GM23338 (cell line): Measurements from ENCODE around the gene PCYT2. TPM values are rescaled to one million over a fixed set of nuclear protein-coding genes. Genes with fewer than 3 reads are reported as not detected.

Source experiments
- ATAC-seq: fragments of 200-7000 bp; cut with Tn5 transposase; 3 replicates; pipeline ENCODE4 v1.9.1; 2020
- DNase-seq: peaks from one replicate; pipeline ENCODE4 v3.0.0-alpha.2; 2015; ENCODE audit warnings: low spot score
- H2AFZ ChIP-seq: fragments of 200-600 bp; sonication (generic); 2 replicates; pipeline ENCODE4 v1.8.0; 2016; ENCODE audit warnings: antibody characterized with exemption, mild to moderate bottlenecking, moderate library complexity
- H3F3A ChIP-seq: fragments of 200-600 bp; sonication (generic); replicated peaks from 2 replicates; pipeline ENCODE4 v1.8.0; 2017; ENCODE audit warnings: antibody characterized with exemption, mixed run types, low read depth
- H3K27ac ChIP-seq: fragments of 200-600 bp; sonication (generic); 2 replicates; pipeline ENCODE4 v1.6.1; 2016; ENCODE audit warnings: low read depth
- H3K27me3 ChIP-seq: fragments of 200-600 bp; sonication (generic); 2 replicates; pipeline ENCODE4 v1.8.0; 2016; ENCODE audit warnings: mild to moderate bottlenecking, mixed run types, moderate library complexity; ENCODE audit not compliant: insufficient read depth
- H3K36me3 ChIP-seq: fragments of 200-600 bp; sonication (generic); 2 replicates; pipeline ENCODE4 v1.8.0; 2016; ENCODE audit warnings: mild to moderate bottlenecking; ENCODE audit not compliant: insufficient read depth
- H3K4me1 ChIP-seq: fragments of 200-600 bp; sonication (generic); 2 replicates; pipeline ENCODE4 v1.8.0; 2016; ENCODE audit warnings: mild to moderate bottlenecking, moderate library complexity; ENCODE audit not compliant: insufficient read depth
- H3K4me2 ChIP-seq: fragments of 200-600 bp; sonication (generic); 2 replicates; pipeline ENCODE4 v1.7.1; 2017; ENCODE audit warnings: mixed run types
- H3K4me3 ChIP-seq: fragments of 200-600 bp; sonication (generic); 2 replicates; pipeline ENCODE4 v1.6.1; 2016; ENCODE audit warnings: mixed run types
- H3K79me2 ChIP-seq: fragments of 200-600 bp; sonication (generic); replicated peaks from 2 replicates; pipeline ENCODE4 v1.8.0; 2017; ENCODE audit warnings: mild to moderate bottlenecking; ENCODE audit not compliant: insufficient read depth
- H3K9me2 ChIP-seq: fragments of 200-600 bp; sonication (generic); 2 replicates; pipeline ENCODE4 v1.8.0; 2017; ENCODE audit not compliant: insufficient read depth
- H4K20me1 ChIP-seq: fragments of 200-600 bp; sonication (generic); replicated peaks from 2 replicates; pipeline ENCODE4 v1.8.0; 2017; ENCODE audit warnings: mild to moderate bottlenecking; ENCODE audit not compliant: insufficient read depth
- H3K27ac Mint-ChIP-seq: 2 replicates; pipeline ENCODE4 v1.8.0; 2020; ENCODE audit warnings: inconsistent platforms, mild to moderate bottlenecking, moderate library complexity, mixed read lengths
- H3K27me3 Mint-ChIP-seq: 3 replicates; pipeline ENCODE4 v1.8.0; 2022; ENCODE audit warnings: low read depth, mild to moderate bottlenecking, moderate library complexity, mixed read lengths, inconsistent platforms; ENCODE audit not compliant: insufficient read depth, poor library complexity
- H3K36me3 Mint-ChIP-seq: 3 replicates; pipeline ENCODE4 v1.8.0; 2021; ENCODE audit warnings: low read depth, mild to moderate bottlenecking, inconsistent platforms, moderate library complexity, mixed read lengths
- H3K4me1 Mint-ChIP-seq: 3 replicates; pipeline ENCODE4 v1.8.0; 2020; ENCODE audit warnings: mild to moderate bottlenecking, inconsistent platforms, mixed read lengths
- H3K4me3 Mint-ChIP-seq: 3 replicates; pipeline ENCODE4 v1.8.0; 2021; ENCODE audit warnings: moderate library complexity, mild to moderate bottlenecking, inconsistent platforms, mixed read lengths
- H3K9me3 Mint-ChIP-seq: 3 replicates; pipeline ENCODE4 v1.8.0; 2020; ENCODE audit warnings: moderate library complexity, mild to moderate bottlenecking, inconsistent platforms, mixed read lengths
- EZH2phosphoT487 ChIP-seq: fragments of 200-600 bp; sonication (generic); IDR thresholded peaks from one replicate; pipeline ENCODE4 v1.8.1; 2018; ENCODE audit warnings: antibody characterized with exemption; ENCODE audit not compliant: unreplicated experiment
- JUNB ChIP-seq: IDR thresholded peaks from one replicate; pipeline ENCODE4 v1.6.1; 2016; ENCODE audit warnings: antibody characterized with exemption; ENCODE audit not compliant: unreplicated experiment
- NANOG ChIP-seq: IDR thresholded peaks from 2 replicates; pipeline ENCODE4 v1.6.1; 2016; ENCODE audit warnings: antibody characterized with exemption, borderline replicate concordance
- POLR2AphosphoS5 ChIP-seq: IDR thresholded peaks from 2 replicates; pipeline ENCODE4 v1.6.1; 2016; ENCODE audit warnings: antibody characterized with exemption, low read depth
- STAT1 ChIP-seq: IDR thresholded peaks from one replicate; pipeline ENCODE4 v1.6.1; 2016; ENCODE audit warnings: antibody characterized with exemption; ENCODE audit not compliant: unreplicated experiment
- ZNF114 ChIP-seq: fragments of 250-450 bp; sonication (Bioruptor Pico); IDR thresholded peaks from 2 replicates; pipeline ENCODE4 v1.5.0; 2020; ENCODE audit warnings: mild to moderate bottlenecking, moderate library complexity
- ZNF331 ChIP-seq: fragments of 250-450 bp; sonication (Bioruptor Pico); IDR thresholded peaks from 2 replicates; pipeline ENCODE4 v1.5.0; 2020; ENCODE audit warnings: low read depth, mild to moderate bottlenecking, moderate library complexity
- polyA plus RNA-seq: library from polyadenylated mRNA; unstranded; fragments of >200 nt; fragmentation: Nextera tagmentation; extraction: Ambion mirVana; gene quantifications from 2 replicates; pipeline ENCODE4 v1.2.1, GENCODE V29; 2016
- total RNA-seq: library from RNA; depleted of rRNA; stranded (reverse); fragments of >200 nt; shearing (Covaris generic); gene quantifications from 2 replicates; pipeline ENCODE4 v1.2.3, GENCODE V29; 2014
- TF ChIP-seq, protein P1 (sequence below): IDR thresholded peaks from one replicate; pipeline ENCODE4 v1.6.1; 2018; ENCODE audit warnings: antibody characterized with exemption; ENCODE audit not compliant: unreplicated experiment
- TF ChIP-seq, protein P2 (sequence below): fragments of 250-450 bp; sonication (Bioruptor Pico); IDR thresholded peaks from 2 replicates; pipeline ENCODE4 v1.5.0; 2020; ENCODE audit warnings: mild to moderate bottlenecking, moderate library complexity

Gene PCYT2
- total and polyA plus RNA-seq, 2 experiments from 2014 or later = 51.6 to 82.9 TPM

DNA sequence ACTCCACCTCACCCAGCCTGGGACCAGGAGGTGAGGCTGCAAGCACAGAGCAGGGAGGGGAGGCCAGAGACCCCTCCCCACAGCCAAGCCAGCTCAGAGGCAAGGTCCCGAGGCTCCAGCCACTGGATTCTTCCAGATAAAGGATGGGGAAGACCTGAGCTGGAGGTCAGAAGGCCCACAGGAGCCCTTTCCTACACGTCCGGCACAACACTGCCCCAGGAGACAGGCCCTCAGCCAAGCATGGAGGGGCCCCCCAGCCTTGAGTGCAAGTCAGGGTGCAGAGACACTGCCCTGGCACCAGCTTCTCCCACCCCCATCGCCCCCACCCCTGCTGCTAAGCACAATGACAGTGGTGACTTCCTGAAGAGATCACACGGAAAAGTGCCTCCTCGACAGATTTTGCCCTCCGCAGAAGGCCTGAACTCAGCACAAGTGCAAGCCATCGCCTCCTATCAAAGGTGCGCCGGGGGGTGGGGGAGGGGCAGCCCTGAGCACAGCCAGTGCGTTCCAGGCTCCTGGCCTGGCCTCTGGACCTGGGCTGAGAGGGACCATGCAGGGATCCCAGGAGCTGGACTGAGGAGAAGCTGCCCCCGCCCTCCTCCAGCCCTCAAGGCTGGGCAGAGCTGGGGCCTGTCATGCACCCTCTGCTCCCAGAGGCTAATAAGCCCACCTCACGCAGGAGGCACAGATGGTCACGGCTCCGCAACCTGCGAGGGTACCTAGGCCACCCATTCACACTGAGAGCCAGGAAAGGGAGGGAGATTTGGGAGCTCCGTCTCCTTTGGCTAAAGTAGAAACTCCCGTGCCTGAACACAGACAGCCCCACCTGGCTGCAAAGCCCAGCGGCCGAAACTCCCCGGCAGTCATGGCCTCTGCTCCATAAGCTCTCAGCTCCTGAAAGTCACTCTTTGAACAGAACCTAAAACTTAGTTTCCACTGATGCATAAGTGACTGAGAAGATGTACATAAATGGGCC is 13.6 kb upstream of the PCYT2 start:
- Histone ChIP-seq H3K79me2 (peaks cover 71% of the 10 kb centered on the region), H3K4me2 (peak overlapping the region; percentile 96), H3K4me1 (peaks cover 26% of the 10 kb centered on the region; the same call in 1 of the 2 replicates), H3K27me3 (peaks cover 10% of the 10 kb centered on the region; the same call in 1 of the 2 replicates), H3K36me3 (no peaks in the 10 kb centered on the region; the same call in 1 of the 2 replicates), H4K20me1 (peaks cover 19% of the 10 kb centered on the region), H3F3A (peaks cover 22% of the 10 kb centered on the region), H3K4me3 (peak overlapping the region; percentile 53), H2AFZ (no peak overlapping the region), H3K27ac (peak overlapping the region; percentile 95), H3K9me2 (no peaks in the 10 kb centered on the region)
- H3K9me3 Mint-ChIP-seq = no peaks in the 10 kb centered on the region
- H3K4me3 Mint-ChIP-seq = peak overlapping the region; percentile 85
- H3K27me3 Mint-ChIP-seq = peaks cover 27% of the 10 kb centered on the region
- peak overlapping the region; percentile 96 for H3K27ac Mint-ChIP-seq
- peaks cover 42% of the 10 kb centered on the region for H3K4me1 Mint-ChIP-seq
- peaks cover 22% of the 10 kb centered on the region for H3K36me3 Mint-ChIP-seq
- ATAC-seq (peak; percentile 12), DNase-seq (peak; percentile 83)
- no peak for TF ChIP-seq STAT1
- TF ChIP-seq JUNB = no peak
- TF ChIP-seq, protein P1, sequence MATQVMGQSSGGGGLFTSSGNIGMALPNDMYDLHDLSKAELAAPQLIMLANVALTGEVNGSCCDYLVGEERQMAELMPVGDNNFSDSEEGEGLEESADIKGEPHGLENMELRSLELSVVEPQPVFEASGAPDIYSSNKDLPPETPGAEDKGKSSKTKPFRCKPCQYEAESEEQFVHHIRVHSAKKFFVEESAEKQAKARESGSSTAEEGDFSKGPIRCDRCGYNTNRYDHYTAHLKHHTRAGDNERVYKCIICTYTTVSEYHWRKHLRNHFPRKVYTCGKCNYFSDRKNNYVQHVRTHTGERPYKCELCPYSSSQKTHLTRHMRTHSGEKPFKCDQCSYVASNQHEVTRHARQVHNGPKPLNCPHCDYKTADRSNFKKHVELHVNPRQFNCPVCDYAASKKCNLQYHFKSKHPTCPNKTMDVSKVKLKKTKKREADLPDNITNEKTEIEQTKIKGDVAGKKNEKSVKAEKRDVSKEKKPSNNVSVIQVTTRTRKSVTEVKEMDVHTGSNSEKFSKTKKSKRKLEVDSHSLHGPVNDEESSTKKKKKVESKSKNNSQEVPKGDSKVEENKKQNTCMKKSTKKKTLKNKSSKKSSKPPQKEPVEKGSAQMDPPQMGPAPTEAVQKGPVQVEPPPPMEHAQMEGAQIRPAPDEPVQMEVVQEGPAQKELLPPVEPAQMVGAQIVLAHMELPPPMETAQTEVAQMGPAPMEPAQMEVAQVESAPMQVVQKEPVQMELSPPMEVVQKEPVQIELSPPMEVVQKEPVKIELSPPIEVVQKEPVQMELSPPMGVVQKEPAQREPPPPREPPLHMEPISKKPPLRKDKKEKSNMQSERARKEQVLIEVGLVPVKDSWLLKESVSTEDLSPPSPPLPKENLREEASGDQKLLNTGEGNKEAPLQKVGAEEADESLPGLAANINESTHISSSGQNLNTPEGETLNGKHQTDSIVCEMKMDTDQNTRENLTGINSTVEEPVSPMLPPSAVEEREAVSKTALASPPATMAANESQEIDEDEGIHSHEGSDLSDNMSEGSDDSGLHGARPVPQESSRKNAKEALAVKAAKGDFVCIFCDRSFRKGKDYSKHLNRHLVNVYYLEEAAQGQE = no peak
- no peak for TF ChIP-seq EZH2phosphoT487
- no peak for TF ChIP-seq ZNF331
- TF ChIP-seq NANOG = no peak
- TF ChIP-seq ZNF114 (CRISPR knock-in tag) = no peak

DNA sequence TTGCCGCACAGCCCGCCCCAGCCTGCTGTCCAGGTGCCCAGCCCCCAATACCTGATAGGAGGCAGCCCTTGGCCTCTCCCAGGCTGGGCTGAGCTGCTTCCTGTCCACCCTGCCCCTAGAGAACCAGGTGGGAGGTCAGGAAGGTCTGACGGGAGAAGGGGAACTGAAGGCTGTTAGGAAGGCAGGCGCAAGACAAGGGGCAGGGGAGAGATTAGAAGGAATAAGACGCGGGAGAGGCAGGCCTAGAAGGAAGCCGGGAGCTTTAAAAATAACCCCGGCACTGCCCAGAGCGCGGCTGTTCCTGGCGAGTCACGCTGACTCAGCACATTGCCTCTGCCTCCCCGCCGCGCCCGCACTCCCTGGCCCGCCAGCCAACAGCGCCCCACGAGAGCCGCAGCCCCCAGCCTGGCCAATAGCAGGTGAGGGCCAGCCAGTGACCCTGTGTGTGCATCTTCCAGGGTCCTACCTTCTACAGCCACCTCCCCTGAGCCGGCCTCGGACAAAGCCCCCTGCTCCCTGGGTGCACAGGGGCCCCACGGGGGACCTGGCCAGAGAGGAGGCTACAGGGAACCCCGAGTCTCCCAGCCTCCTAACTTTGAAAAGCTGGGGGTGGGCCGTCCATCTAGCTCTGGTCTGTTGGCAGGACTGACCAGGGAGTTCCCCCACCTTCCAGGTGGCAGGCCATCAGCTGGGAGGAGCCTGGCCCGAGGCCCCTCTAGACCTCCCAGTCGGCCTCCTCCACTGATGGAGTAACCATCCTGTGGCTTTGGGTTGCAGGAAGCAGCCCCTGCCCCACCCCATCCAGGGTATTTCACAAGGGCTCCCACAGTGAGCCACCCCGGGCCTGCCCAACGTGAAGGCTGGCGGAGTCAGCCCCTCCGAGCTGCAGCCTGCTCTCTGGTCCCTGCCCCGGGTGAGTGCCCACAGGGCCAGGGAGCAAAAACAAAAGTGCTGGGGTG is 12.4 kb upstream of the PCYT2 start:
- peaks cover 30% of the 10 kb centered on the region for H3F3A ChIP-seq
- H3K36me3 Mint-ChIP-seq = peaks cover 33% of the 10 kb centered on the region
- H3K79me2 ChIP-seq = peaks cover 77% of the 10 kb centered on the region
- peak overlapping the region; percentile 96 for H3K4me2 ChIP-seq
- peak overlapping the region; percentile 53 for H3K4me3 ChIP-seq
- peaks cover 32% of the 10 kb centered on the region for H3K27me3 Mint-ChIP-seq
- H3K27ac ChIP-seq = peak overlapping the region; percentile 95
- H3K9me2 ChIP-seq = no peaks in the 10 kb centered on the region
- peaks cover 26% of the 10 kb centered on the region; the same call in 1 of the 2 replicates for H3K4me1 ChIP-seq
- no peaks in the 10 kb centered on the region; the same call in 2 of the 3 replicates for H3K9me3 Mint-ChIP-seq
- DNase-seq (peak; percentile 84), ATAC-seq (peak; percentile 22)
- TF ChIP-seq, protein P2, sequence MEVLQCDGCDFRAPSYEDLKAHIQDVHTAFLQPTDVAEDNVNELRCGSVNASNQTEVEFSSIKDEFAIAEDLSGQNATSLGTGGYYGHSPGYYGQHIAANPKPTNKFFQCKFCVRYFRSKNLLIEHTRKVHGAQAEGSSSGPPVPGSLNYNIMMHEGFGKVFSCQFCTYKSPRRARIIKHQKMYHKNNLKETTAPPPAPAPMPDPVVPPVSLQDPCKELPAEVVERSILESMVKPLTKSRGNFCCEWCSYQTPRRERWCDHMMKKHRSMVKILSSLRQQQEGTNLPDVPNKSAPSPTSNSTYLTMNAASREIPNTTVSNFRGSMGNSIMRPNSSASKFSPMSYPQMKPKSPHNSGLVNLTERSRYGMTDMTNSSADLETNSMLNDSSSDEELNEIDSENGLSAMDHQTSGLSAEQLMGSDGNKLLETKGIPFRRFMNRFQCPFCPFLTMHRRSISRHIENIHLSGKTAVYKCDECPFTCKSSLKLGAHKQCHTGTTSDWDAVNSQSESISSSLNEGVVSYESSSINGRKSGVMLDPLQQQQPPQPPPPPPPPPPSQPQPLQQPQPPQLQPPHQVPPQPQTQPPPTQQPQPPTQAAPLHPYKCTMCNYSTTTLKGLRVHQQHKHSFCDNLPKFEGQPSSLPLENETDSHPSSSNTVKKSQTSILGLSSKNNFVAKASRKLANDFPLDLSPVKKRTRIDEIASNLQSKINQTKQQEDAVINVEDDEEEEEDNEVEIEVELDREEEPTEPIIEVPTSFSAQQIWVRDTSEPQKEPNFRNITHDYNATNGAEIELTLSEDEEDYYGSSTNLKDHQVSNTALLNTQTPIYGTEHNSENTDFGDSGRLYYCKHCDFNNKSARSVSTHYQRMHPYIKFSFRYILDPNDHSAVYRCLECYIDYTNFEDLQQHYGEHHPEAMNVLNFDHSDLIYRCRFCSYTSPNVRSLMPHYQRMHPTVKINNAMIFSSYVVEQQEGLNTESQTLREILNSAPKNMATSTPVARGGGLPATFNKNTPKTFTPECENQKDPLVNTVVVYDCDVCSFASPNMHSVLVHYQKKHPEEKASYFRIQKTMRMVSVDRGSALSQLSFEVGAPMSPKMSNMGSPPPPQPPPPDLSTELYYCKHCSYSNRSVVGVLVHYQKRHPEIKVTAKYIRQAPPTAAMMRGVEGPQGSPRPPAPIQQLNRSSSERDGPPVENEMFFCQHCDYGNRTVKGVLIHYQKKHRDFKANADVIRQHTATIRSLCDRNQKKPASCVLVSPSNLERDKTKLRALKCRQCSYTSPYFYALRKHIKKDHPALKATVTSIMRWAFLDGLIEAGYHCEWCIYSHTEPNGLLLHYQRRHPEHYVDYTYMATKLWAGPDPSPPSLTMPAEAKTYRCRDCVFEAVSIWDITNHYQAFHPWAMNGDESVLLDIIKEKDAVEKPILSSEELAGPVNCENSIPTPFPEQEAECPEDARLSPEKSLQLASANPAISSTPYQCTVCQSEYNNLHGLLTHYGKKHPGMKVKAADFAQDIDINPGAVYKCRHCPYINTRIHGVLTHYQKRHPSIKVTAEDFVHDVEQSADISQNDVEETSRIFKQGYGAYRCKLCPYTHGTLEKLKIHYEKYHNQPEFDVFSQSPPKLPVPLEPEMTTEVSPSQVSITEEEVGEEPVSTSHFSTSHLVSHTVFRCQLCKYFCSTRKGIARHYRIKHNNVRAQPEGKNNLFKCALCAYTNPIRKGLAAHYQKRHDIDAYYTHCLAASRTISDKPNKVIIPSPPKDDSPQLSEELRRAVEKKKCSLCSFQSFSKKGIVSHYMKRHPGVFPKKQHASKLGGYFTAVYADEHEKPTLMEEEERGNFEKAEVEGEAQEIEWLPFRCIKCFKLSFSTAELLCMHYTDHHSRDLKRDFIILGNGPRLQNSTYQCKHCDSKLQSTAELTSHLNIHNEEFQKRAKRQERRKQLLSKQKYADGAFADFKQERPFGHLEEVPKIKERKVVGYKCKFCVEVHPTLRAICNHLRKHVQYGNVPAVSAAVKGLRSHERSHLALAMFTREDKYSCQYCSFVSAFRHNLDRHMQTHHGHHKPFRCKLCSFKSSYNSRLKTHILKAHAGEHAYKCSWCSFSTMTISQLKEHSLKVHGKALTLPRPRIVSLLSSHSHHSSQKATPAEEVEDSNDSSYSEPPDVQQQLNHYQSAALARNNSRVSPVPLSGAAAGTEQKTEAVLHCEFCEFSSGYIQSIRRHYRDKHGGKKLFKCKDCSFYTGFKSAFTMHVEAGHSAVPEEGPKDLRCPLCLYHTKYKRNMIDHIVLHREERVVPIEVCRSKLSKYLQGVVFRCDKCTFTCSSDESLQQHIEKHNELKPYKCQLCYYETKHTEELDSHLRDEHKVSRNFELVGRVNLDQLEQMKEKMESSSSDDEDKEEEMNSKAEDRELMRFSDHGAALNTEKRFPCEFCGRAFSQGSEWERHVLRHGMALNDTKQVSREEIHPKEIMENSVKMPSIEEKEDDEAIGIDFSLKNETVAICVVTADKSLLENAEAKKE (CRISPR knock-in tag) = no peak
- TF ChIP-seq ZNF114 (CRISPR knock-in tag) (no peak), POLR2AphosphoS5 (no peak)
- peaks cover 3% of the 10 kb centered on the region; the same call in 1 of the 2 replicates for H3K27me3 ChIP-seq
- no peaks in the 10 kb centered on the region; the same call in 1 of the 2 replicates for H3K36me3 ChIP-seq
- H2AFZ ChIP-seq = no peak overlapping the region
- H3K27ac Mint-ChIP-seq = peak overlapping the region; percentile 100
- peaks cover 47% of the 10 kb centered on the region for H3K4me1 Mint-ChIP-seq
- H3K4me3 Mint-ChIP-seq = peak overlapping the region; percentile 85
- peaks cover 19% of the 10 kb centered on the region for H4K20me1 ChIP-seq
